Nephron progenitor cell (in vitro differentiated cells): ENCODE measurements around the gene EP400.

ENCODE experiments used
- DNase-seq: peaks from one replicate; pipeline ENCODE4 v3.0.0; 2021
- H3K27ac Mint-ChIP-seq: 2 replicates; pipeline ENCODE4 v1.8.0; 2021; ENCODE audit warnings: mild to moderate bottlenecking, moderate library complexity, mixed read lengths
- H3K27me3 Mint-ChIP-seq: 2 replicates; pipeline ENCODE4 v1.8.0; 2021; ENCODE audit warnings: mild to moderate bottlenecking, low read depth, mixed read lengths; ENCODE audit not compliant: poor library complexity
- H3K36me3 Mint-ChIP-seq: 2 replicates; pipeline ENCODE4 v1.8.0; 2021; ENCODE audit warnings: low read depth, mixed read lengths
- H3K4me1 Mint-ChIP-seq: 2 replicates; pipeline ENCODE4 v1.8.0; 2021; ENCODE audit warnings: mixed read lengths
- H3K4me3 Mint-ChIP-seq: 2 replicates; pipeline ENCODE4 v1.8.0; 2021; ENCODE audit warnings: mild to moderate bottlenecking, moderate library complexity, mixed read lengths
- H3K9me3 Mint-ChIP-seq: 2 replicates; pipeline ENCODE4 v1.8.0; 2021; ENCODE audit warnings: mild to moderate bottlenecking, moderate library complexity, mixed read lengths
- TF ChIP-seq, protein P1 (sequence below): fragments of 200-600 bp; sonication (generic); IDR thresholded peaks from 2 replicates; pipeline ENCODE4 v1.5.0; 2021; ENCODE audit warnings: antibody characterized with exemption

EP400 gene

DNA sequence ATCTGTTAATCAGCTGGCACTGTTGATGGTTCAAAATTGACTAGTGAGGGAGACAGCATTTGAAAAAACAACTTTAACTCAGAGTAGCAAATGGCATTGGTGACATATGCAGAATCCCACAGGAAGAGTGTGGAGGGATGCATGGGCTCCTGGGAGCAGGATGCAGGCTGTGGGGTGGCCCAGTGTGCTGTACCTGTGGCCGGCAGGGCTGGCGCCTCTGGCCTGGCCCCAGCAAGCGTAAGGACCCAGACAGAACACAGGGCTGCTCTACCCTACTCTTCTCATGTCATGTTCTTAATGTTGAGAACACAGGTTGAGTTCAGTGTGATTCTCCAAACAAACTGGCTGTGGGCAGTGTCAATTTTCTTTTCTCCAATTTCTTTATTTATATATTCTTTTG lies 160.9 kb downstream of the EP400 start:
- no peaks in the 10 kb centered on the region for H3K9me3 Mint-ChIP-seq
- H3K4me3 Mint-ChIP-seq = no peak overlapping the region
- H3K27ac Mint-ChIP-seq = no peak overlapping the region
- TF ChIP-seq, protein P1, sequence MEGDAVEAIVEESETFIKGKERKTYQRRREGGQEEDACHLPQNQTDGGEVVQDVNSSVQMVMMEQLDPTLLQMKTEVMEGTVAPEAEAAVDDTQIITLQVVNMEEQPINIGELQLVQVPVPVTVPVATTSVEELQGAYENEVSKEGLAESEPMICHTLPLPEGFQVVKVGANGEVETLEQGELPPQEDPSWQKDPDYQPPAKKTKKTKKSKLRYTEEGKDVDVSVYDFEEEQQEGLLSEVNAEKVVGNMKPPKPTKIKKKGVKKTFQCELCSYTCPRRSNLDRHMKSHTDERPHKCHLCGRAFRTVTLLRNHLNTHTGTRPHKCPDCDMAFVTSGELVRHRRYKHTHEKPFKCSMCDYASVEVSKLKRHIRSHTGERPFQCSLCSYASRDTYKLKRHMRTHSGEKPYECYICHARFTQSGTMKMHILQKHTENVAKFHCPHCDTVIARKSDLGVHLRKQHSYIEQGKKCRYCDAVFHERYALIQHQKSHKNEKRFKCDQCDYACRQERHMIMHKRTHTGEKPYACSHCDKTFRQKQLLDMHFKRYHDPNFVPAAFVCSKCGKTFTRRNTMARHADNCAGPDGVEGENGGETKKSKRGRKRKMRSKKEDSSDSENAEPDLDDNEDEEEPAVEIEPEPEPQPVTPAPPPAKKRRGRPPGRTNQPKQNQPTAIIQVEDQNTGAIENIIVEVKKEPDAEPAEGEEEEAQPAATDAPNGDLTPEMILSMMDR = no peak
- DNase-seq = no peak
- peaks cover 56% of the 10 kb centered on the region for H3K36me3 Mint-ChIP-seq
- H3K27me3 Mint-ChIP-seq = no peaks in the 10 kb centered on the region
- peaks cover 14% of the 10 kb centered on the region for H3K4me1 Mint-ChIP-seq

GRCh38 chr12:132111654-132112304 lies 162.0 kb downstream of the EP400 start:
- DNase-seq = no peak
- H3K4me1 Mint-ChIP-seq = peaks cover 14% of the 10 kb centered on the region
- no peak overlapping the region for H3K4me3 Mint-ChIP-seq
- H3K36me3 Mint-ChIP-seq = peaks cover 53% of the 10 kb centered on the region
- no peaks in the 10 kb centered on the region for H3K9me3 Mint-ChIP-seq
- H3K27me3 Mint-ChIP-seq = no peaks in the 10 kb centered on the region
- TF ChIP-seq, protein P1 = no peak
- H3K27ac Mint-ChIP-seq = peak overlapping the region; percentile 75

- Mint-ChIP-seq H3K36me3 (peaks cover 34% of the 10 kb centered on the region), H3K27ac (no peak overlapping the region), H3K4me3 (no peak overlapping the region), H3K27me3 (no peaks in the 10 kb centered on the region), H3K9me3 (no peaks in the 10 kb centered on the region), H3K4me1 (no peaks in the 10 kb centered on the region)
- DNase-seq = no peak
- TF ChIP-seq, protein P1 = no peak
Observed at GRCh38 chr12:132114667-132115066, 164.9 kb downstream of the EP400 start.

- H3K9me3 Mint-ChIP-seq = no peaks in the 10 kb centered on the region
- TF ChIP-seq, protein P1 = no peak
- peaks cover 34% of the 10 kb centered on the region for H3K36me3 Mint-ChIP-seq
- no peaks in the 10 kb centered on the region for H3K4me1 Mint-ChIP-seq
- H3K27ac Mint-ChIP-seq = no peak overlapping the region
- no peaks in the 10 kb centered on the region for H3K27me3 Mint-ChIP-seq
- no peak overlapping the region for H3K4me3 Mint-ChIP-seq
- DNase-seq = no peak
Observed at GRCh38 chr12:132115500-132115899, 165.8 kb downstream of the EP400 start.

DNA sequence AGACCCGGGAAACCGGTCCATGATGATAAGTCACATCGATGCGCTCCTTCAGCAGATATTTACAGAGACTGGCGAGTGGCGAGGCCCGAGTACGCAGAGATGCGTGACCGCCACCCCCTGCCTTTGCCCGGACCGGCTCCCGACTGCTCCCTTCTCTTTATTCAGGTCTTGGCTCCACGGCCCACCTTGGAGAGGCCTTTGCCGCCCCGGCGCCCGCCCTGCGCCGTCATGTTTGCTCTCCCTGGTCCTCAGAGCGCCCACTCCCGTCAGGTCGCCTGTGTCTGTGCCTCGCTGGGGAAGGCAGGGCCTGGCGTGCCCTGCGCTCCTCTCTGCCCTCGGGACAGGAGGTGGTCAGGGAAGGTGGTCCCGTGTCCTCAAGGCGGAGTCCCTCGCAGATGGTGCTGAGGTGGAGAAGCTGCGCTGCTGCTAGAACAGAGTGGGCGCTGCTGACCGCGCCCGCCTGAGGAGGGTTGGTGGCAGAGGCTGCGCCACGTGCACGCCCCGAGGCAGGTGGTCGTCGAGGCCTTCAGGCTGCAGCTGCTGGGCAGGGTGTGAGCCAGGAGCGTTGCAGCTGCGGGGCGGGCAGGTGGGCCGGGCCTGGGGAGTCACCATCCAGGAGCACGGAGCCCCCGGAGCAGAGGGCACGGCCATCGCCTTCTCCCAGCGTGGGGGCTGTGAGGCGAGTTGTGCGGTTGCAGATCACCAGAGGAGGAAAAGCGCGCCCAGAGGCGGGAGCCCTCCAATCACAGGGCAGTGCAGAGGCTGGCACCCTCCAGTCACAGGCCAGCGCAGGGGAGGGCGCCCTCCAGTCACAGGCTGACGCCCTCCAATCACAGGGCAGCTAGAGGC lies 167.2 kb downstream of the EP400 start:
- Mint-ChIP-seq H3K9me3 (no peaks in the 10 kb centered on the region), H3K36me3 (peaks cover 26% of the 10 kb centered on the region), H3K27ac (no peak overlapping the region), H3K27me3 (no peaks in the 10 kb centered on the region), H3K4me3 (no peak overlapping the region), H3K4me1 (no peaks in the 10 kb centered on the region)
- TF ChIP-seq, protein P1 = no peak
- no peak for DNase-seq
